ENCODE results near the gene RERE. TPM values are rescaled to one million over a fixed set of nuclear protein-coding genes. Genes with fewer than 3 reads are reported as not detected.

The RERE gene
- total RNA-seq, 1 experiment from 2014 or later, result 161 TPM

- peak; percentile 65 for DNase-seq (ENCODE audit: low spot score)
- CTCF ChIA-PET, result interaction anchor here (0.7 to 2.6 kb wide), 5 partner anchors 49 to 69 kb away, joined by 3 to 12 read pairs (median 4); no protein-coding TSS in a partner anchor
- H3K4me3 Mint-ChIP-seq, result no peak overlapping the region
These were observed 442.6 kb downstream of the RERE start for GRCh38 chr1:8374812-8375211.

More at GRCh38 chr1:8374812-8375211, 442.6 kb downstream of the RERE start:
- POLR2A ChIA-PET, result no interaction called here
- peak; percentile 30 for ATAC-seq
- H3K36me3 Mint-ChIP-seq, result no peaks in the 10 kb centered on the region
- H3K4me1 Mint-ChIP-seq, result peaks cover 88% of the 10 kb centered on the region
- no peaks in the 10 kb centered on the region for H3K9me3 Mint-ChIP-seq
- peak overlapping the region; percentile 9 for H3K27ac Mint-ChIP-seq
- TF ChIP-seq, protein P1, sequence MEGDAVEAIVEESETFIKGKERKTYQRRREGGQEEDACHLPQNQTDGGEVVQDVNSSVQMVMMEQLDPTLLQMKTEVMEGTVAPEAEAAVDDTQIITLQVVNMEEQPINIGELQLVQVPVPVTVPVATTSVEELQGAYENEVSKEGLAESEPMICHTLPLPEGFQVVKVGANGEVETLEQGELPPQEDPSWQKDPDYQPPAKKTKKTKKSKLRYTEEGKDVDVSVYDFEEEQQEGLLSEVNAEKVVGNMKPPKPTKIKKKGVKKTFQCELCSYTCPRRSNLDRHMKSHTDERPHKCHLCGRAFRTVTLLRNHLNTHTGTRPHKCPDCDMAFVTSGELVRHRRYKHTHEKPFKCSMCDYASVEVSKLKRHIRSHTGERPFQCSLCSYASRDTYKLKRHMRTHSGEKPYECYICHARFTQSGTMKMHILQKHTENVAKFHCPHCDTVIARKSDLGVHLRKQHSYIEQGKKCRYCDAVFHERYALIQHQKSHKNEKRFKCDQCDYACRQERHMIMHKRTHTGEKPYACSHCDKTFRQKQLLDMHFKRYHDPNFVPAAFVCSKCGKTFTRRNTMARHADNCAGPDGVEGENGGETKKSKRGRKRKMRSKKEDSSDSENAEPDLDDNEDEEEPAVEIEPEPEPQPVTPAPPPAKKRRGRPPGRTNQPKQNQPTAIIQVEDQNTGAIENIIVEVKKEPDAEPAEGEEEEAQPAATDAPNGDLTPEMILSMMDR (IDR thresholded peaks at IDR 0.05), result peak; percentile 35; the same call in 1 of the 2 replicates
- no peak for TF ChIP-seq AR (CRISPR knock-in tag; IDR thresholded peaks at IDR 0.05)
- no peak for TF ChIP-seq TEAD4 (CRISPR knock-in tag; IDR thresholded peaks at IDR 0.05)
- no peak for TF ChIP-seq PRDM15 (CRISPR knock-in tag; IDR thresholded peaks at IDR 0.05)
- no peak for TF ChIP-seq ZNF396 (CRISPR knock-in tag; IDR thresholded peaks at IDR 0.05; ENCODE audit: borderline replicate concordance)
- TF ChIP-seq NFYB (CRISPR knock-in tag; conservative IDR thresholded peaks at IDR 0.05; ENCODE audit: low read depth), result no peak
- TF ChIP-seq, protein P2, sequence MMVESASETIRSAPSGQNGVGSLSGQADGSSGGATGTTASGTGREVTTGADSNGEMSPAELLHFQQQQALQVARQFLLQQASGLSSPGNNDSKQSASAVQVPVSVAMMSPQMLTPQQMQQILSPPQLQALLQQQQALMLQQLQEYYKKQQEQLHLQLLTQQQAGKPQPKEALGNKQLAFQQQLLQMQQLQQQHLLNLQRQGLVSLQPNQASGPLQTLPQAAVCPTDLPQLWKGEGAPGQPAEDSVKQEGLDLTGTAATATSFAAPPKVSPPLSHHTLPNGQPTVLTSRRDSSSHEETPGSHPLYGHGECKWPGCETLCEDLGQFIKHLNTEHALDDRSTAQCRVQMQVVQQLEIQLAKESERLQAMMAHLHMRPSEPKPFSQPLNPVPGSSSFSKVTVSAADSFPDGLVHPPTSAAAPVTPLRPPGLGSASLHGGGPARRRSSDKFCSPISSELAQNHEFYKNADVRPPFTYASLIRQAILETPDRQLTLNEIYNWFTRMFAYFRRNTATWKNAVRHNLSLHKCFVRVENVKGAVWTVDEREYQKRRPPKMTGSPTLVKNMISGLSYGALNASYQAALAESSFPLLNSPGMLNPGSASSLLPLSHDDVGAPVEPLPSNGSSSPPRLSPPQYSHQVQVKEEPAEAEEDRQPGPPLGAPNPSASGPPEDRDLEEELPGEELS (CRISPR knock-in tag; IDR thresholded peaks at IDR 0.05), result no peak
- no peak for TF ChIP-seq ZNF281 (CRISPR knock-in tag; IDR thresholded peaks at IDR 0.05)
- no peaks in the 10 kb centered on the region for H3K27me3 Mint-ChIP-seq (ENCODE audit: low read depth)

Data from WTC11 (cell line).